ENCODE results near the gene FEN1. TPM values are rescaled to one million over a fixed set of nuclear protein-coding genes. Genes with fewer than 3 reads are reported as not detected.

Gene FEN1
- total RNA-seq, 6 donors from 2014 or later, result 6.0 to 9.1 (median 7.0) TPM

GRCh38 chr11:61756452-61757212, 36.1 kb upstream of the FEN1 start:
- peak in 1 of 2 donors; percentile 20 for DNase-seq
- WGBS, 2 donors, result 69 to 82% methylated on average over 4 to 9 of the region's 9 CpGs
- Histone ChIP-seq H3K27me3 (peaks cover 0 to 5% (median 3%) of the 10 kb centered on the region in 4 donors), H3K4me1 (peaks cover 8 to 23% (median 16%) of the 10 kb centered on the region in 4 donors), H3K9me3 (no peaks in the 10 kb centered on the region), H3K4me3 (no peak overlapping the region), H3K36me3 (no peaks in the 10 kb centered on the region), H3K27ac (peak overlapping the region in 3 of 4 donors; percentile 4 to 36 (median 30))
- TF ChIP-seq POLR2AphosphoS5 (IDR thresholded peaks at IDR 0.05) (no peak), POLR2A (IDR thresholded peaks at IDR 0.05) (no peak), CTCF (IDR thresholded peaks at IDR 0.05) (no peak), EP300 (IDR thresholded peaks at IDR 0.05) (no peak)
- no peak for ATAC-seq (ENCODE audit: low FRiP score in 2 of 2)

GRCh38 chr11:61757213-61757862, 35.4 kb upstream of the FEN1 start:
- H3K4me3 ChIP-seq, result no peak overlapping the region
- DNase-seq, result peak in 1 of 2 donors; percentile 20
- peak overlapping the region in 2 of 4 donors; percentile 30 to 36 for H3K27ac ChIP-seq
- 76 to 92% methylated on average over 2 to 15 of the region's 15 CpGs for WGBS, 2 donors
- no peak for ATAC-seq (ENCODE audit: low FRiP score in 2 of 2)
- H3K9me3 ChIP-seq, result no peaks in the 10 kb centered on the region
- peaks cover 4 to 19% (median 11%) of the 10 kb centered on the region in 4 donors for H3K4me1 ChIP-seq
- H3K27me3 ChIP-seq, result peaks cover 0 to 5% (median 3%) of the 10 kb centered on the region in 4 donors
- TF ChIP-seq POLR2AphosphoS5 (IDR thresholded peaks at IDR 0.05) (no peak), EP300 (IDR thresholded peaks at IDR 0.05) (no peak), CTCF (IDR thresholded peaks at IDR 0.05) (no peak)
- no peaks in the 10 kb centered on the region for H3K36me3 ChIP-seq

GRCh38 chr11:61760946-61761345, 31.8 kb upstream of the FEN1 start:
- TF ChIP-seq EP300 (IDR thresholded peaks at IDR 0.05) (no peak), POLR2AphosphoS5 (IDR thresholded peaks at IDR 0.05) (no peak), CTCF (IDR thresholded peaks at IDR 0.05) (no peak), POLR2A (IDR thresholded peaks at IDR 0.05) (no peak)
- WGBS, 2 donors, result 77 to 79% methylated on average over 7 to 9 of the region's 13 CpGs
- DNase-seq, result peak in 1 of 2 donors; percentile 52

GRCh38 chr11:61761440-61762222, 31.1 kb upstream of the FEN1 start:
- H3K4me1 ChIP-seq, result peaks cover 0 to 3% (median 2%) of the 10 kb centered on the region in 4 donors

More at GRCh38 chr11:61760946-61761345, 31.8 kb upstream of the FEN1 start:
- no peaks in the 10 kb centered on the region for H3K27me3 ChIP-seq
- H3K4me1 ChIP-seq, result peaks cover 0 to 10% (median 8%) of the 10 kb centered on the region in 4 donors
- H3K9me3 ChIP-seq, result no peaks in the 10 kb centered on the region
- no peaks in the 10 kb centered on the region for H3K36me3 ChIP-seq
- no peak overlapping the region for H3K27ac ChIP-seq
- no peak for ATAC-seq (ENCODE audit: low FRiP score in 2 of 2)
- H3K4me3 ChIP-seq, result no peak overlapping the region

More at GRCh38 chr11:61761440-61762222, 31.1 kb upstream of the FEN1 start:
- no peak for TF ChIP-seq POLR2A (IDR thresholded peaks at IDR 0.05)
- no peak for TF ChIP-seq CTCF (IDR thresholded peaks at IDR 0.05)
- no peak overlapping the region for H3K27ac ChIP-seq
- no peaks in the 10 kb centered on the region for H3K9me3 ChIP-seq
- ATAC-seq (ENCODE audit: low FRiP score in 2 of 2) (no peak), DNase-seq (peak in 1 of 2 donors; percentile 44)
- no peaks in the 10 kb centered on the region for H3K36me3 ChIP-seq
- no peaks in the 10 kb centered on the region for H3K27me3 ChIP-seq
- no peak overlapping the region for H3K4me3 ChIP-seq
- 77 to 79% methylated on average over 7 to 11 of the region's 11 CpGs for WGBS, 2 donors

All from upper lobe of left lung (tissue), 6 donors.